Neuronal stem cell (in vitro differentiated cells): ENCODE results near the gene SMTN.

Experiments used
- DNase-seq: peaks from one replicate; pipeline ENCODE4 v3.0.0-alpha.2; 2013; ENCODE audit warnings: low spot score
- H2AFZ ChIP-seq: one replicate; pipeline ENCODE4 v1.6.1; 2013; ENCODE audit warnings: mild to moderate bottlenecking, low read length, inconsistent platforms
- H2AK5ac ChIP-seq: 2 replicates; pipeline ENCODE4 v1.6.1; 2013; ENCODE audit warnings: low read depth, mild to moderate bottlenecking, inconsistent platforms, low read length, moderate library complexity, mixed read lengths
- H2BK120ac ChIP-seq: 2 replicates; pipeline ENCODE4 v1.6.1; 2013; ENCODE audit warnings: low read depth, mild to moderate bottlenecking, inconsistent platforms, low read length, moderate library complexity, mixed read lengths
- H2BK12ac ChIP-seq: one replicate; pipeline ENCODE4 v1.6.1; 2013; ENCODE audit warnings: low read length, inconsistent platforms
- H2BK15ac ChIP-seq: 2 replicates; pipeline ENCODE4 v1.6.1; 2013; ENCODE audit warnings: mild to moderate bottlenecking, low read length, inconsistent platforms, mixed read lengths
- H2BK5ac ChIP-seq: one replicate; pipeline ENCODE4 v1.6.1; 2013; ENCODE audit warnings: inconsistent platforms, mild to moderate bottlenecking, low read length, moderate library complexity
- H3K14ac ChIP-seq: one replicate; pipeline ENCODE4 v1.6.1; 2013; ENCODE audit warnings: low read length, inconsistent platforms
- H3K18ac ChIP-seq: 2 replicates; pipeline ENCODE4 v1.6.1; 2013; ENCODE audit warnings: low read length, inconsistent platforms
- H3K23ac ChIP-seq: 2 replicates; pipeline ENCODE4 v1.6.1; 2013; ENCODE audit warnings: low read depth, mild to moderate bottlenecking, mixed read lengths, low read length, inconsistent platforms; ENCODE audit not compliant: poor library complexity
- H3K27ac ChIP-seq: replicated peaks from 3 replicates; pipeline ENCODE4 v1.5.1; 2013; ENCODE audit warnings: low read length, inconsistent platforms
- H3K27me3 ChIP-seq, 3 experiments: 2 replicates each; pipeline ENCODE4 v1.6.1; 2013; ENCODE audit warnings: low read length in 3 of 3, mild to moderate bottlenecking in 2 of 3, inconsistent platforms in 1 of 3, low read depth in 1 of 3, mixed read lengths in 1 of 3, moderate library complexity in 1 of 3; ENCODE audit not compliant: control insufficient read depth in 3 of 3, insufficient read depth in 3 of 3
- H3K36me3 ChIP-seq, 2 donors: replicated peaks in 1 of 2; 2 replicates each; pipeline ENCODE4 v1.6.1; 2013; ENCODE audit warnings: low read length in 2 of 2; ENCODE audit not compliant: control insufficient read depth in 2 of 2, insufficient read depth in 2 of 2
- H3K4ac ChIP-seq: 2 replicates; pipeline ENCODE4 v1.6.1; 2013; ENCODE audit warnings: inconsistent platforms, mild to moderate bottlenecking, low read length, moderate library complexity
- H3K4me1 ChIP-seq, 2 donors: 1 replicate in 1 of 2; 2 replicates in 1 of 2; pipeline ENCODE4 v1.6.1; 2013; ENCODE audit warnings: low read length in 2 of 2, low read depth in 1 of 2; ENCODE audit not compliant: control insufficient read depth in 2 of 2, insufficient read depth in 1 of 2
- H3K4me2 ChIP-seq: one replicate; pipeline ENCODE4 v1.6.1; 2013; ENCODE audit warnings: mild to moderate bottlenecking, low read length, inconsistent platforms; ENCODE audit not compliant: insufficient read depth, poor library complexity, severe bottlenecking
- H3K4me3 ChIP-seq, 2 donors: 2 replicates each; pipeline ENCODE4 v1.5.1; 2013; ENCODE audit warnings: low read length in 2 of 2, mild to moderate bottlenecking in 2 of 2, inconsistent platforms in 1 of 2, moderate library complexity in 1 of 2
- H3K79me1 ChIP-seq: one replicate; pipeline ENCODE4 v1.6.1; 2013; ENCODE audit warnings: low read depth, mild to moderate bottlenecking, inconsistent platforms, low read length, moderate library complexity
- H3K9ac ChIP-seq: one replicate; pipeline ENCODE4 v1.6.1; 2013; ENCODE audit warnings: mild to moderate bottlenecking, low read depth, low read length, inconsistent platforms; ENCODE audit not compliant: poor library complexity
- H3K9me3 ChIP-seq, 2 donors: replicated peaks in 1 of 2; 2 replicates each; pipeline versions ENCODE3 to v1.6.1; 2013; ENCODE audit warnings: low read length in 2 of 2, mild to moderate bottlenecking in 2 of 2, inconsistent platforms in 1 of 2, low read depth in 1 of 2, mixed read lengths in 1 of 2, moderate library complexity in 1 of 2; ENCODE audit not compliant: control insufficient read depth in 2 of 2, insufficient read depth in 1 of 2
- H4K8ac ChIP-seq: one replicate; pipeline ENCODE4 v1.6.1; 2013; ENCODE audit warnings: low read depth, mild to moderate bottlenecking, inconsistent platforms, low read length, moderate library complexity
- H4K91ac ChIP-seq: one replicate; pipeline ENCODE4 v1.6.1; 2013; ENCODE audit warnings: low read length, low read depth, mild to moderate bottlenecking, inconsistent platforms; ENCODE audit not compliant: poor library complexity
- WGBS, 2 donors: extraction: QIAGEN DNeasy Blood & Tissue Kit; methylation state at CpG; one replicate each; pipeline ENCODE4 v1.1.7; 2013; ENCODE audit warnings: missing lambda C conversion rate in 2 of 2, mixed read lengths in 1 of 2; ENCODE audit not compliant: insufficient read length in 2 of 2, insufficient replicate concordance in 1 of 2; ENCODE audit errors: extremely low coverage in 2 of 2; 5-methylcytosine and 5-hydroxymethylcytosine counted together

The SMTN gene

GRCh38 chr22:31151872-31152271, 70.8 kb downstream of the SMTN start:
- no peak overlapping the region for H3K27ac ChIP-seq
- no CpG with 5 or more reads among the region's 2 CpGs for WGBS, 2 donors
- H2BK5ac ChIP-seq, result no peak overlapping the region
- H3K79me1 ChIP-seq, result no peaks in the 10 kb centered on the region
- peaks cover 2 to 8% of the 10 kb centered on the region in 2 donors for H3K9me3 ChIP-seq
- no peaks in the 10 kb centered on the region for H3K36me3 ChIP-seq
- H2BK15ac ChIP-seq, result no peak overlapping the region
- H3K23ac ChIP-seq, result no peak overlapping the region
- H3K4ac ChIP-seq, result no peak overlapping the region
- H2BK12ac ChIP-seq, result no peak overlapping the region
- no peak overlapping the region for H3K4me3 ChIP-seq
- no peak overlapping the region for H3K18ac ChIP-seq
- H3K9ac ChIP-seq, result no peak overlapping the region
- no peak overlapping the region for H3K4me2 ChIP-seq
- H3K14ac ChIP-seq, result no peak overlapping the region
- DNase-seq, result no peak
- peaks cover 0 to 46% (median 0%) of the 10 kb centered on the region in 3 experiments for H3K27me3 ChIP-seq
- no peak overlapping the region for H2AFZ ChIP-seq
- H3K4me1 ChIP-seq, result no peaks in the 10 kb centered on the region
- no peak overlapping the region for H2AK5ac ChIP-seq
- H4K91ac ChIP-seq, result no peak overlapping the region
- H2BK120ac ChIP-seq, result no peak overlapping the region
- H4K8ac ChIP-seq, result no peak overlapping the region

- no peak overlapping the region for H2BK120ac ChIP-seq
- no peaks in the 10 kb centered on the region for H3K36me3 ChIP-seq
- H2AFZ ChIP-seq, result no peak overlapping the region
- H3K4me1 ChIP-seq, result no peaks in the 10 kb centered on the region
- no peak overlapping the region for H2BK12ac ChIP-seq
- no peak overlapping the region for H2BK15ac ChIP-seq
- H3K18ac ChIP-seq, result no peak overlapping the region
- peaks cover 0 to 46% (median 4%) of the 10 kb centered on the region in 3 experiments for H3K27me3 ChIP-seq
- H3K4me2 ChIP-seq, result no peak overlapping the region
- H4K91ac ChIP-seq, result no peak overlapping the region
- H3K79me1 ChIP-seq, result no peaks in the 10 kb centered on the region
- no peak overlapping the region for H4K8ac ChIP-seq
- WGBS, 2 donors, result no CpG with 5 or more reads among the region's 3 CpGs
- DNase-seq, result no peak
- no peak overlapping the region for H3K27ac ChIP-seq
- no peak overlapping the region for H3K14ac ChIP-seq
- H3K4ac ChIP-seq, result no peak overlapping the region
- no peak overlapping the region for H2AK5ac ChIP-seq
- H3K4me3 ChIP-seq, result no peak overlapping the region
- H2BK5ac ChIP-seq, result no peak overlapping the region
- H3K9me3 ChIP-seq, result no peaks in the 10 kb centered on the region
- H3K23ac ChIP-seq, result no peak overlapping the region
- H3K9ac ChIP-seq, result no peak overlapping the region
Measured at GRCh38 chr22:31153357-31153756, 72.2 kb downstream of the SMTN start.
